ENCODE measurements around the gene TSHZ2. TPM values are rescaled to one million over a fixed set of nuclear protein-coding genes. Genes with fewer than 3 reads are reported as not detected.

TSHZ2 gene
- total RNA-seq, 1 donor, result 3.6 TPM

DNA sequence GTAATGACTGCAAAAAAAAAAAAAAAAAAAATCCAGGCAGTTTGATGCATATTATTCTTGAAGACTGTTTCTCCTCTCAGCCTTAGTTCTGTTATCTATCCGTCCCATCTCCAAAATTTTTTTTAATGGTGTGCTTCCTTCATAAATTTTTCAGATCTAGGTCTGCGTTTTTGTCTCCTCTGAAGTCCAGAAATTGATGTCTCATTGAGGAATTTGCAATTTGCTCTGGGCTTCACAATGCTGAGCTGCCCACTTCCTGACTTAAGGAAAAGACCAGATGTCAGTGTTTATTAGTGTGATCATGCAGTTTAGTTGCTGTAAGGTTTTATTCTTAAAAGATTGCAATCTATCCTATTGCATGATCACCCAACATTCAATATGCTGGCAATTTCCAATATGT, 323.9 kb downstream of the TSHZ2 start:
- Histone ChIP-seq H3K27ac (ENCODE audit: low read depth, low read length) (no peak overlapping the region), H4K20me1 (ENCODE audit: insufficient read depth, low read length) (no peaks in the 10 kb centered on the region), H3K9me3 (ENCODE audit: low read depth, low read length) (no peaks in the 10 kb centered on the region), H2AFZ (ENCODE audit: low read length) (no peak overlapping the region), H3K79me2 (ENCODE audit: insufficient read depth, low read length) (no peaks in the 10 kb centered on the region), H3K36me3 (ENCODE audit: insufficient read depth, low read length) (no peaks in the 10 kb centered on the region), H3K4me1 (ENCODE audit: insufficient read depth, low read length) (no peaks in the 10 kb centered on the region), H3K27me3 (ENCODE audit: insufficient read depth, low read length) (no peaks in the 10 kb centered on the region), H3K4me2 (ENCODE audit: insufficient read depth, low read length) (no peak overlapping the region), H3K4me3 (ENCODE audit: insufficient read depth, low read length) (no peak overlapping the region)
- DNase-seq (ENCODE audit: insufficient read length, low spot score, missing footprints), result no peak
- TF ChIP-seq, protein P1, sequence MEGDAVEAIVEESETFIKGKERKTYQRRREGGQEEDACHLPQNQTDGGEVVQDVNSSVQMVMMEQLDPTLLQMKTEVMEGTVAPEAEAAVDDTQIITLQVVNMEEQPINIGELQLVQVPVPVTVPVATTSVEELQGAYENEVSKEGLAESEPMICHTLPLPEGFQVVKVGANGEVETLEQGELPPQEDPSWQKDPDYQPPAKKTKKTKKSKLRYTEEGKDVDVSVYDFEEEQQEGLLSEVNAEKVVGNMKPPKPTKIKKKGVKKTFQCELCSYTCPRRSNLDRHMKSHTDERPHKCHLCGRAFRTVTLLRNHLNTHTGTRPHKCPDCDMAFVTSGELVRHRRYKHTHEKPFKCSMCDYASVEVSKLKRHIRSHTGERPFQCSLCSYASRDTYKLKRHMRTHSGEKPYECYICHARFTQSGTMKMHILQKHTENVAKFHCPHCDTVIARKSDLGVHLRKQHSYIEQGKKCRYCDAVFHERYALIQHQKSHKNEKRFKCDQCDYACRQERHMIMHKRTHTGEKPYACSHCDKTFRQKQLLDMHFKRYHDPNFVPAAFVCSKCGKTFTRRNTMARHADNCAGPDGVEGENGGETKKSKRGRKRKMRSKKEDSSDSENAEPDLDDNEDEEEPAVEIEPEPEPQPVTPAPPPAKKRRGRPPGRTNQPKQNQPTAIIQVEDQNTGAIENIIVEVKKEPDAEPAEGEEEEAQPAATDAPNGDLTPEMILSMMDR (IDR thresholded peaks at IDR 0.05; ENCODE audit: extremely low read depth, low read depth, low read length), result no peak

DNA sequence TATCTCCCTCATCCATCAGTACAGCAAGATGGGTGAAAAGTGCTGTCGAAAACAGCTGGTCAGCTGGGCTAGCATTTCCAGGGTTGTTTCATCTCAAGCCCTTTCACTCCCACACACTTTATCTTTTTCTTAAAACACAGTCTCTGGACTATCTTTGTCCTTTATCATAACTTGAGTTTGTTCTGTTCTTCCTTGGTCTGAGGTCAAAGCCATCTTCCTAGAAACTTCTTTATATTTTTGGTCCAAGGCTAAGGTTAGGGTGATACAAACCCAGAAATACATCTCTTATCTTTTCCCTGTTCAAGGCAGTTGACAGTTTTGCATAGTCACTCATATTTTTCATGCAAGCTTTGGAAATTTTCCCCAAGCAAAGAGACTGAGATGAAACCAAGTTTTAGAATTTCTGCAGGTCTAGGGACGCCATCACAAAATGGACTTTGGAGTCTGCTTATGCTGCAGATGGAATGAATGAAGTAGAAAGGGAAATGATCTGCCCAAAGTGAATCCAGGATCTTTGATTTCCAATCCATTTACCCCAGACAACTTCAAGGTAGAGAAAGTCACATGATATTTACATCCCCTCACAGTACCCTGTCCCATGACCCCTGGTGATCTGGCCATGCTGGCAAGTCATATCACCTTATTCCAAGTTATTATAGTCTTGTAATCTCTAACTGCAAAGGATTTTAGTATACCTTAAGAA, 324.4 kb downstream of the TSHZ2 start:
- H3K9me3 ChIP-seq (ENCODE audit: low read depth, low read length), result no peaks in the 10 kb centered on the region
- no peak overlapping the region for H2AFZ ChIP-seq (ENCODE audit: low read length)
- TF ChIP-seq, protein P1 (IDR thresholded peaks at IDR 0.05; ENCODE audit: extremely low read depth, low read depth, low read length), result no peak
- H3K27me3 ChIP-seq (ENCODE audit: insufficient read depth, low read length), result no peaks in the 10 kb centered on the region
- H3K4me2 ChIP-seq (ENCODE audit: insufficient read depth, low read length), result no peak overlapping the region
- no peaks in the 10 kb centered on the region for H3K79me2 ChIP-seq (ENCODE audit: insufficient read depth, low read length)
- no peaks in the 10 kb centered on the region for H3K4me1 ChIP-seq (ENCODE audit: insufficient read depth, low read length)
- H4K20me1 ChIP-seq (ENCODE audit: insufficient read depth, low read length), result no peaks in the 10 kb centered on the region
- no peak overlapping the region for H3K27ac ChIP-seq (ENCODE audit: low read depth, low read length)
- no peak for DNase-seq (ENCODE audit: insufficient read length, low spot score, missing footprints)
- no peak overlapping the region for H3K4me3 ChIP-seq (ENCODE audit: insufficient read depth, low read length)
- H3K36me3 ChIP-seq (ENCODE audit: insufficient read depth, low read length), result no peaks in the 10 kb centered on the region

DNA sequence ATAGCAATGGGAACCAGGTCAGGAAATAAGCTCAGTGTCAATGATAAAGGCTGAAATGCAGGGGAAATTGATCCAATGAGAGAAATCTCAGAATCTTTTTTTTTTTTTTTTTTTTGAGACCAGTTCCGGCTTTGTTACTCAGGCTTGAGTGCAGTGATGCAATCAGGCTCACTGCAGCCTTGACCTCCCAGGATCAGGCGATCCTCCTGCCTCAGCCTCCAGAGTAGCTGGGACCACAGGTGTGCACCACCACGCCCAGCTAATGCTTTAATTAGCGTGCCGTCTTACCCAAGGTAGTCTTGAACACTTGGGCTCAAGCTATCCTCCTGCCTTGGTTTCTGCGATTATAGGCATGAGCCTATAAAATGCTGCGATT, 325.0 kb downstream of the TSHZ2 start:
- Histone ChIP-seq H3K27me3 (ENCODE audit: insufficient read depth, low read length) (no peaks in the 10 kb centered on the region), H3K36me3 (ENCODE audit: insufficient read depth, low read length) (no peaks in the 10 kb centered on the region), H3K4me2 (ENCODE audit: insufficient read depth, low read length) (no peak overlapping the region), H3K4me3 (ENCODE audit: insufficient read depth, low read length) (no peak overlapping the region), H3K27ac (ENCODE audit: low read depth, low read length) (no peak overlapping the region), H3K9me3 (ENCODE audit: low read depth, low read length) (no peaks in the 10 kb centered on the region), H4K20me1 (ENCODE audit: insufficient read depth, low read length) (no peaks in the 10 kb centered on the region), H3K4me1 (ENCODE audit: insufficient read depth, low read length) (no peaks in the 10 kb centered on the region), H3K79me2 (ENCODE audit: insufficient read depth, low read length) (no peaks in the 10 kb centered on the region), H2AFZ (ENCODE audit: low read length) (no peak overlapping the region)
- TF ChIP-seq, protein P1 (IDR thresholded peaks at IDR 0.05; ENCODE audit: extremely low read depth, low read depth, low read length), result no peak
- DNase-seq (ENCODE audit: insufficient read length, low spot score, missing footprints), result no peak

DNA sequence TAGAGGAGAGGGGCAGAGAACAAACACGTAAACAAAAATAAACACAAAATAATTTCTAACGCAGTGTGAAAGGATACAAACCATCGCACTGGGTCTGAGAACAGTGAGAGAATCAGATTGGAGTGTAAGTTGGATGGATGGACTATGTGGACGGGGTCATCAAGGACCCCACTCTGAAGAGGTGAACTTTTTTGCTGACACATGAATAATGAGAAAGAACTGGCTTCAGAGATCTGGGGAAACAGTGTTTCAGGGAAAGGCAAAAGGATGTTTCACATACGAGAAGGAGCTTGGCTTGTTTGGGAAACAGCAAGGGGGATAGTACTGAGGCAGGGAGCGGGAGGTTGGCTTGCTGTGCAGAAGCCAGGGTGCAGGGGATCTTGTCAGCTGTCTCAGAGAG, 326.1 kb downstream of the TSHZ2 start:
- H4K20me1 ChIP-seq (ENCODE audit: insufficient read depth, low read length), result no peaks in the 10 kb centered on the region
- H3K4me3 ChIP-seq (ENCODE audit: insufficient read depth, low read length), result no peak overlapping the region
- H3K27ac ChIP-seq (ENCODE audit: low read depth, low read length), result no peak overlapping the region
- H3K4me2 ChIP-seq (ENCODE audit: insufficient read depth, low read length), result no peak overlapping the region
- TF ChIP-seq, protein P1 (IDR thresholded peaks at IDR 0.05; ENCODE audit: extremely low read depth, low read depth, low read length), result no peak
- no peak for DNase-seq (ENCODE audit: insufficient read length, low spot score, missing footprints)
- H3K4me1 ChIP-seq (ENCODE audit: insufficient read depth, low read length), result no peaks in the 10 kb centered on the region
- H3K36me3 ChIP-seq (ENCODE audit: insufficient read depth, low read length), result no peaks in the 10 kb centered on the region
- H3K9me3 ChIP-seq (ENCODE audit: low read depth, low read length), result no peaks in the 10 kb centered on the region
- no peak overlapping the region for H2AFZ ChIP-seq (ENCODE audit: low read length)
- no peaks in the 10 kb centered on the region for H3K27me3 ChIP-seq (ENCODE audit: insufficient read depth, low read length)
- H3K79me2 ChIP-seq (ENCODE audit: insufficient read depth, low read length), result no peaks in the 10 kb centered on the region
